HL-60 (cell line): Measurements from ENCODE around the gene HSPB1.

ENCODE experiments used
- CTCF ChIP-seq: IDR thresholded peaks from one replicate; pipeline ENCODE4 v1.5.1; 2011; ENCODE audit warnings: low read length, control low read depth, inconsistent platforms; ENCODE audit not compliant: insufficient read depth
- GABPA ChIP-seq: IDR thresholded peaks from 2 replicates; pipeline ENCODE4 v1.6.1; 2012; ENCODE audit warnings: low read depth
- POLR2AphosphoS5 ChIP-seq: IDR thresholded peaks from 2 replicates; pipeline ENCODE4 v1.6.1; 2012; ENCODE audit warnings: low read depth
- REST ChIP-seq: IDR thresholded peaks from 2 replicates; pipeline ENCODE4 v1.6.1; 2012; ENCODE audit warnings: low read depth; ENCODE audit not compliant: insufficient replicate concordance
- SPI1 ChIP-seq: IDR thresholded peaks from 2 replicates; pipeline ENCODE4 v1.6.1; 2012; ENCODE audit warnings: low read depth, mild to moderate bottlenecking, borderline replicate concordance

- TF ChIP-seq CTCF (no peak), POLR2AphosphoS5 (no peak), REST (no peak), GABPA (no peak), SPI1 (no peak)
These were observed 34.6 kb upstream of the HSPB1 start for GRCh38 chr7:76267894-76268183.
